OCI-M1 (cell line): ENCODE results near the gene CCDC59.
"Not testable (repeated sequence)": the region's sequence is repeated elsewhere in the genome, so short reads cannot be mapped to it uniquely, and the experiment has no call there.

ENCODE experiments used
- DNase-seq: peaks from one replicate; lab custom pipeline; 2025; lab: John Stamatoyannopoulos, UW

The CCDC59 gene

GRCh38 chr12:82358200-82359114 lies at the start of gene CCDC59, which contains the start of gene METTL25:
TSS of gene CCDC59 (minus strand) at chr12:82358387. CDS start at chr12:82358376, 11 bp downstream.
TSS of gene METTL25 (plus strand) at chr12:82358529. CDS start at chr12:82358566, 37 bp downstream.
- peak; percentile 97 for DNase-seq

- no peak for DNase-seq
Observed at GRCh38 chr12:82407481-82407880, 49.3 kb upstream of the CCDC59 start.

GRCh38 chr12:82406651-82407050 lies 48.5 kb upstream of the CCDC59 start:
- no peak for DNase-seq

- no peak for DNase-seq
Observed at GRCh38 chr12:82400819-82401218, 42.6 kb upstream of the CCDC59 start.

- no peak for DNase-seq
Observed at GRCh38 chr12:82398879-82399278, 40.7 kb upstream of the CCDC59 start.

- DNase-seq, result peak; percentile 59
Observed at GRCh38 chr12:82383930-82384552, 25.9 kb upstream of the CCDC59 start.

GRCh38 chr12:82378997-82379396 lies 20.8 kb upstream of the CCDC59 start:
- DNase-seq, result no peak

- DNase-seq, result no peak
Observed at GRCh38 chr12:82375201-82375600, 17.0 kb upstream of the CCDC59 start.

- DNase-seq, result no peak
Observed at GRCh38 chr12:82366197-82366596, 8.0 kb upstream of the CCDC59 start.

- no peak for DNase-seq
Observed at GRCh38 chr12:82363990-82364389, 5.8 kb upstream of the CCDC59 start.

GRCh38 chr12:82361461-82361915 lies 3.3 kb upstream of the CCDC59 start:
- no peak for DNase-seq

- not testable (repeated sequence) for DNase-seq
Observed at GRCh38 chr12:82360834-82361233, 2.6 kb upstream of the CCDC59 start.

GRCh38 chr12:82359115-82359478 lies 910 bp upstream of the CCDC59 start:
- peak; percentile 62 for DNase-seq

- DNase-seq, result no peak
Observed at GRCh38 chr12:82357845-82358199, 365 bp downstream of the CCDC59 start.

- DNase-seq, result no peak
Observed at GRCh38 chr12:82357340-82357739, 847 bp downstream of the CCDC59 start.

GRCh38 chr12:82351390-82351789 lies 6.8 kb downstream of the CCDC59 start:
- no peak for DNase-seq

- no peak for DNase-seq
Observed at GRCh38 chr12:82350161-82350560, 8.0 kb downstream of the CCDC59 start.

- no peak for DNase-seq
Observed at GRCh38 chr12:82329508-82329907, 28.7 kb downstream of the CCDC59 start.

GRCh38 chr12:82327861-82328260 lies 30.3 kb downstream of the CCDC59 start:
- DNase-seq, result no peak

GRCh38 chr12:82326905-82327503 lies 31.2 kb downstream of the CCDC59 start:
- peak; percentile 60 for DNase-seq

GRCh38 chr12:82325540-82326336 lies 32.4 kb downstream of the CCDC59 start:
- no peak for DNase-seq

- no peak for DNase-seq
Observed at GRCh38 chr12:82319276-82319675, 38.9 kb downstream of the CCDC59 start.
